ENCODE measurements around the gene UHMK1.
"Not testable (repeated sequence)": the region's sequence is repeated elsewhere in the genome, so short reads cannot be mapped to it uniquely, and the experiment has no call there.

UHMK1 gene

GRCh38 chr1:162566870-162567269 is 69.3 kb downstream of the UHMK1 start:
- no peak for DNase-seq (ENCODE audit: low spot score)

GRCh38 chr1:162568802-162569201 is 71.2 kb downstream of the UHMK1 start:
- DNase-seq (ENCODE audit: low spot score) = no peak

- DNase-seq (ENCODE audit: low spot score) = no peak
These were observed 73.1 kb downstream of the UHMK1 start for GRCh38 chr1:162570718-162571117.

GRCh38 chr1:162571121-162571520 is 73.5 kb downstream of the UHMK1 start:
- not testable (repeated sequence) for DNase-seq (ENCODE audit: low spot score)

GRCh38 chr1:162571696-162572095 is 74.1 kb downstream of the UHMK1 start:
- no peak for DNase-seq (ENCODE audit: low spot score)

- no peak for DNase-seq (ENCODE audit: low spot score)
These were observed 75.5 kb downstream of the UHMK1 start for GRCh38 chr1:162573136-162573535.

- no peak for DNase-seq (ENCODE audit: low spot score)
These were observed 80.6 kb downstream of the UHMK1 start for GRCh38 chr1:162578071-162578700.

GRCh38 chr1:162578936-162579335 is 81.3 kb downstream of the UHMK1 start:
- no peak for DNase-seq (ENCODE audit: low spot score)

All from CD4-positive, alpha-beta T cell treated with Interleukin-15 for 4 hours (primary cell).